Suprapubic skin (tissue), 3 donors: ENCODE measurements around the gene ATP1A4.

Experiments
- POLR2A ChIP-seq, 2 donors: fragments of 450-650 bp; IDR thresholded peaks; one replicate each; pipeline ENCODE4 v1.6.1; 2017; ENCODE audit warnings: antibody characterized with exemption in 2 of 2, mild to moderate bottlenecking in 2 of 2, moderate library complexity in 2 of 2
- TF ChIP-seq, protein P1 (sequence below), 2 donors: fragments of 200-600 bp in 1 of 2; fragments of 450-650 bp in 1 of 2; sonication (generic) in 1 of 2; IDR thresholded peaks; one replicate each; pipeline ENCODE4 v1.5.1; 2016 to 2019; ENCODE audit warnings: antibody characterized with exemption in 2 of 2, mild to moderate bottlenecking in 1 of 2, moderate library complexity in 1 of 2

DNA sequence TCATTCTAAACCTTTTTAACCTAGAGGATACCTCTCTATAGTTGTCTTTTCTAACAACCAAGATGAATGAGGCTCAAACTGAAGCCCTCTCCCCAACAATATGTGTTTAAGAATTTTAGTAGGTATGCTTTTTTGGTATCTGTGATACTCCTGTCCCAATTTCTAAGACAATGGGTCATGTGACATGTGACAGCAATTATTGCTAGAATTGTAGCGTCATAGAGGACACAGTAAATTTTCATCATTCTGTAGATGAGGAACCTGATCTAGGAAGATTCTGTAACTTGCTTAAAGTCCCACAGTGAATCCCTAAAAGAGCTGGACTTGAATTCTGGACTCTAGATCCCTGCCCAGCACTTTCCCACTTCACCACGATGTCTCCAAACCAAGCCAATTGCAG, 27.3 kb downstream of the ATP1A4 start:
- TF ChIP-seq, protein P1, sequence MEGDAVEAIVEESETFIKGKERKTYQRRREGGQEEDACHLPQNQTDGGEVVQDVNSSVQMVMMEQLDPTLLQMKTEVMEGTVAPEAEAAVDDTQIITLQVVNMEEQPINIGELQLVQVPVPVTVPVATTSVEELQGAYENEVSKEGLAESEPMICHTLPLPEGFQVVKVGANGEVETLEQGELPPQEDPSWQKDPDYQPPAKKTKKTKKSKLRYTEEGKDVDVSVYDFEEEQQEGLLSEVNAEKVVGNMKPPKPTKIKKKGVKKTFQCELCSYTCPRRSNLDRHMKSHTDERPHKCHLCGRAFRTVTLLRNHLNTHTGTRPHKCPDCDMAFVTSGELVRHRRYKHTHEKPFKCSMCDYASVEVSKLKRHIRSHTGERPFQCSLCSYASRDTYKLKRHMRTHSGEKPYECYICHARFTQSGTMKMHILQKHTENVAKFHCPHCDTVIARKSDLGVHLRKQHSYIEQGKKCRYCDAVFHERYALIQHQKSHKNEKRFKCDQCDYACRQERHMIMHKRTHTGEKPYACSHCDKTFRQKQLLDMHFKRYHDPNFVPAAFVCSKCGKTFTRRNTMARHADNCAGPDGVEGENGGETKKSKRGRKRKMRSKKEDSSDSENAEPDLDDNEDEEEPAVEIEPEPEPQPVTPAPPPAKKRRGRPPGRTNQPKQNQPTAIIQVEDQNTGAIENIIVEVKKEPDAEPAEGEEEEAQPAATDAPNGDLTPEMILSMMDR (IDR thresholded peaks at IDR 0.05): no peak
- no peak for TF ChIP-seq POLR2A (IDR thresholded peaks at IDR 0.05)
